ENCODE data around the gene FOXA3. TPM values are rescaled to one million over a fixed set of nuclear protein-coding genes. Genes with fewer than 3 reads are reported as not detected.
"Not testable (repeated sequence)": the region's sequence is repeated elsewhere in the genome, so short reads cannot be mapped to it uniquely, and the experiment has no call there.

Gene FOXA3
- total and polyA plus RNA-seq, 2 experiments from 2014 or later: 14.6 to 18.6 TPM

DNA sequence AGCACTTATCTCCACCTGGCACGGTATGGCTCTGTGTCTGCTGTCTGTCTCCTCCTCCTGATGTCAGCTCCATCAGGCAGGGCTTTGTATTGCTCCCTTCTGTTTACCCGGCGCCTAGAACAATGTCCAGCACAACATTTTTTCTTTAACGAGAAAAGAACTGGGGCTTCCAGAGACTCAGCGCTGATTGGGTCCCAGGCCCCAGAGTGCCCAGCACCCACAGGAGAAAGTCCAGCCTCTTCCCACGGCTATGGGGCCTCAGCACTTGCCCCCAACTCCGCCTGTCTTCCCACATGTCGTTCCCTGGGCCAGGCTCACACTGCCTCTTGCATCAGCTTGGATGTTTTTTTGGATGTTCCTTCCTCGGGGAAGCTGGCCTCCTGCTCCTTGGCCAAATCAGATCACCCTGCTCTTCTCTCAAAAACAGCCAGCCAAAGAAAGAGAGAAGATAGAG lies 31.4 kb downstream of the FOXA3 start:
- no peak for TF ChIP-seq EZH2phosphoT487 (IDR thresholded peaks at IDR 0.05; ENCODE audit: low read depth, severe bottlenecking, unreplicated experiment)
- TF ChIP-seq, protein P1, sequence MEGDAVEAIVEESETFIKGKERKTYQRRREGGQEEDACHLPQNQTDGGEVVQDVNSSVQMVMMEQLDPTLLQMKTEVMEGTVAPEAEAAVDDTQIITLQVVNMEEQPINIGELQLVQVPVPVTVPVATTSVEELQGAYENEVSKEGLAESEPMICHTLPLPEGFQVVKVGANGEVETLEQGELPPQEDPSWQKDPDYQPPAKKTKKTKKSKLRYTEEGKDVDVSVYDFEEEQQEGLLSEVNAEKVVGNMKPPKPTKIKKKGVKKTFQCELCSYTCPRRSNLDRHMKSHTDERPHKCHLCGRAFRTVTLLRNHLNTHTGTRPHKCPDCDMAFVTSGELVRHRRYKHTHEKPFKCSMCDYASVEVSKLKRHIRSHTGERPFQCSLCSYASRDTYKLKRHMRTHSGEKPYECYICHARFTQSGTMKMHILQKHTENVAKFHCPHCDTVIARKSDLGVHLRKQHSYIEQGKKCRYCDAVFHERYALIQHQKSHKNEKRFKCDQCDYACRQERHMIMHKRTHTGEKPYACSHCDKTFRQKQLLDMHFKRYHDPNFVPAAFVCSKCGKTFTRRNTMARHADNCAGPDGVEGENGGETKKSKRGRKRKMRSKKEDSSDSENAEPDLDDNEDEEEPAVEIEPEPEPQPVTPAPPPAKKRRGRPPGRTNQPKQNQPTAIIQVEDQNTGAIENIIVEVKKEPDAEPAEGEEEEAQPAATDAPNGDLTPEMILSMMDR (IDR thresholded peaks at IDR 0.05; ENCODE audit: poor library complexity): no peak
- no peak for TF ChIP-seq EZH2 (IDR thresholded peaks at IDR 0.05; ENCODE audit: borderline replicate concordance)
- Histone ChIP-seq H4K20me1 (ENCODE audit: insufficient read depth, poor library complexity, severe bottlenecking) (peaks cover 2% of the 10 kb centered on the region), H3K79me2 (peaks cover 16% of the 10 kb centered on the region), H3K36me3 (replicated peaks; ENCODE audit: insufficient read depth, low read depth) (no peaks in the 10 kb centered on the region), H3K4me3 (no peak overlapping the region), H3K9me3 (ENCODE audit: low read depth) (no peaks in the 10 kb centered on the region), H3K27me3 (no peaks in the 10 kb centered on the region), H3K9me2 (replicated peaks; ENCODE audit: insufficient read depth) (no peaks in the 10 kb centered on the region), H3K27ac (peak overlapping the region; percentile 84), H3K4me2 (peak overlapping the region; percentile 61), H3K4me1 (ENCODE audit: insufficient read depth) (peaks cover 10% of the 10 kb centered on the region), H2AFZ (no peak overlapping the region)
- WGBS (ENCODE audit: low lambda C conversion rate, missing lambda C conversion rate): 55% methylated on average over 9 of the region's 9 CpGs
- peak; percentile 71 for DNase-seq (ENCODE audit: low spot score)

DNA sequence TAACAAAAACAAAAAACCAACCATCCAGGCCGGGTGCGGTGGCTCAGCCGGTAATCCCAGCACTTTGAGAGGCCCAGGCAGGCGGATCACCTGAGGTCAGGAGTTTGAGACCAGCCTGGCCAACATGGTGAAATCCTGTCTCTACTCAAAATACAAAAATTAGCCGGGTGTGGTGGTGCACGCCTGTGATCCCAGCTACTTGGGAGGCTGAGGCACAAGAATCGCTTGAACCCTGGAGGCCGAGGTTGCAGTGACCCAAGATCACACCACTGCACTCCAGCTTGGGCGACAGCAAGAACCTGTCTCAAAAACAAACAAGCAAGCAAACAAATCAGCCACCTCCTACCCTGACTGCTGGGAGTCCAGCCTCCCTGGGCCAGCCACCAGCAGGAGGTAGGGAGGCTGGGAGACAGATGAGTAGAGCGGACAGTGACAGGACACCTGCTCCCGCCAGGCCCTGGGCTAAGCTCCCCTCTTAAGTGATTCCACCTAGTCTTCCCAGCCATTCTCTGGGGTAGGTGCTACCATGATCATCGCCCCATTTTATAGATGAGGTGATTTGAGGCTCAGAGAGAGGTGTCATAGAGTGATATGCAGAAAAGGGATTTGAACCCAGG lies 32.0 kb downstream of the FOXA3 start:
- H4K20me1 ChIP-seq (ENCODE audit: insufficient read depth, poor library complexity, severe bottlenecking); H3K27me3 ChIP-seq; H3K4me3 ChIP-seq; H2AFZ ChIP-seq; H3K9me3 ChIP-seq (ENCODE audit: low read depth); H3K9me2 ChIP-seq (replicated peaks; ENCODE audit: insufficient read depth); DNase-seq (ENCODE audit: low spot score); H3K36me3 ChIP-seq (replicated peaks; ENCODE audit: insufficient read depth, low read depth): not testable (repeated sequence)
- Histone ChIP-seq H3K4me2 (peak overlapping the region; percentile 61), H3K79me2 (peaks cover 22% of the 10 kb centered on the region), H3K4me1 (ENCODE audit: insufficient read depth) (peaks cover 15% of the 10 kb centered on the region), H3K27ac (peak overlapping the region; percentile 84)
- WGBS (ENCODE audit: low lambda C conversion rate, missing lambda C conversion rate): 90% methylated on average over 12 of the region's 12 CpGs

DNA sequence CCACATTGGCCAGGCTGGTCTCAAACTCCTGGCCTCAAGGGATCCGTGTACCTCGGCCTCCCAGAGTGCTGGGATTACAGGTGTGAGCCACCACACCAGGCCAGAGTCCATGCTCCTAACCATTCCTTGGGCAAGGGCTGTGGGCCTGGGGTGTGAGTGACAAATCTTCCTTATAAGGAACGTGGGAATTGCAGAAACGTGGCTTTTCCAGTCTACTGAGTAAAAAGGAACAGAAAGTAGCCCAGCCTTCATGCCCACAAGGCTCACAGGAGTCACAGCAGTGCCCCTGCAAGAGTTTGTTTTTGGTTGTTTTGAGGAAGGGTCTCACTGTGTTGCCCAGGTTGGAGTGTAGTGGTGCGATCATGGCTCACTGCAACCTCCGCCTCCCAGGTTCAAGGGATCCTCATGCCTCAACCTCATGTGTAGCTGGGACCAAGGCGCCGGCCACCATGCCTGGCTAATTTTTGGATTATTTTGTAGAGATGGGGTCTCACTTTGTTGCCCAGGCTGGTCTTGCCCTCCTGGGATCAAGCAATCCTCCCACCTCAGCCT lies 33.2 kb downstream of the FOXA3 start:
- H4K20me1 ChIP-seq (ENCODE audit: insufficient read depth, poor library complexity, severe bottlenecking): peaks cover 6% of the 10 kb centered on the region
- WGBS (ENCODE audit: low lambda C conversion rate, missing lambda C conversion rate): 97% methylated on average over 8 of the region's 8 CpGs
- no peaks in the 10 kb centered on the region for H3K9me3 ChIP-seq (ENCODE audit: low read depth)
- no peaks in the 10 kb centered on the region for H3K36me3 ChIP-seq (replicated peaks; ENCODE audit: insufficient read depth, low read depth)
- H3K4me2 ChIP-seq: no peak overlapping the region
- no peak overlapping the region for H3K27ac ChIP-seq
- peaks cover 28% of the 10 kb centered on the region for H3K79me2 ChIP-seq
- H3K9me2 ChIP-seq (replicated peaks; ENCODE audit: insufficient read depth): no peaks in the 10 kb centered on the region
- no peak overlapping the region for H2AFZ ChIP-seq
- no peak for DNase-seq (ENCODE audit: low spot score)
- H3K4me1 ChIP-seq (ENCODE audit: insufficient read depth): peaks cover 20% of the 10 kb centered on the region
- H3K27me3 ChIP-seq: no peaks in the 10 kb centered on the region
- TF ChIP-seq, protein P1 (IDR thresholded peaks at IDR 0.05; ENCODE audit: poor library complexity): no peak
- no peak for TF ChIP-seq EZH2 (IDR thresholded peaks at IDR 0.05; ENCODE audit: borderline replicate concordance)
- H3K4me3 ChIP-seq: no peak overlapping the region

DNA sequence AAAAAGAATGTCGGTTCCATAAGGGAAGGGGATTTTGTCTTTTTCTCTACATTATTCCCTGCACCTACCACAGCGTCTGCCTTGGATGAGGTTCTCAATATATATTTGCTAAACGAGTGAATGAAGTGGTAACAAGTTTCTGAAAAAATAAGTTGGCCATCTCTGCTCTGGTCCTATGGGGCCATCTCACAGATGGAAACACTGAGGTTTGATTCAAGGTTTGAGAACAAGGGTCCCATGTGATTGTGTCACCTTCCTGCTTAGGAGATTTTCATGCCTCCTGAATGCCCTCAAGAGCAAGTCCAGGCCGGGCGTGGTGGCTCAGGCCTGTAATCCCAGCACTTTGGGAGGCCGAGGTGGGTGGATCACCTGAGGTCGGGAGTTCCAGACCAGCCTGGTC lies 35.1 kb downstream of the FOXA3 start:
- peaks cover 24% of the 10 kb centered on the region for H3K4me1 ChIP-seq (ENCODE audit: insufficient read depth)
- TF ChIP-seq EZH2 (IDR thresholded peaks at IDR 0.05; ENCODE audit: borderline replicate concordance) (no peak), EZH2phosphoT487 (IDR thresholded peaks at IDR 0.05; ENCODE audit: low read depth, severe bottlenecking, unreplicated experiment) (no peak)
- TF ChIP-seq, protein P1 (IDR thresholded peaks at IDR 0.05; ENCODE audit: poor library complexity): no peak
- peaks cover 28% of the 10 kb centered on the region for H3K79me2 ChIP-seq
- DNase-seq (ENCODE audit: low spot score): no peak
- H2AFZ ChIP-seq: no peak overlapping the region
- H3K9me2 ChIP-seq (replicated peaks; ENCODE audit: insufficient read depth): no peaks in the 10 kb centered on the region
- no peak overlapping the region for H3K4me3 ChIP-seq
- H3K9me3 ChIP-seq (ENCODE audit: low read depth): no peaks in the 10 kb centered on the region
- no peaks in the 10 kb centered on the region for H3K36me3 ChIP-seq (replicated peaks; ENCODE audit: insufficient read depth, low read depth)
- no peak overlapping the region for H3K27ac ChIP-seq
- no peaks in the 10 kb centered on the region for H3K27me3 ChIP-seq
- no peak overlapping the region for H3K4me2 ChIP-seq
- H4K20me1 ChIP-seq (ENCODE audit: insufficient read depth, poor library complexity, severe bottlenecking): peaks cover 6% of the 10 kb centered on the region
- 95% methylated on average over 7 of the region's 7 CpGs for WGBS (ENCODE audit: low lambda C conversion rate, missing lambda C conversion rate)
